Pancreas (tissue), 10 donors: ENCODE results near the gene IGFN1. TPM values are rescaled to one million over a fixed set of nuclear protein-coding genes. Genes with fewer than 3 reads are reported as not detected.

ENCODE experiments used
- ATAC-seq, 4 donors: fragments of 200-7000 bp; cut with Tn5 transposase; one replicate each; pipeline versions ENCODE4 v1.8.0 to v1.9.1; 2020; ENCODE audit warnings: mild to moderate bottlenecking in 4 of 4, moderate library complexity in 4 of 4
- DNase-seq, 6 donors: peaks; one replicate each; pipeline ENCODE4 v3.0.0-alpha.2; 2020
- FAIRE-seq: peaks from 2 replicates; lab custom pipeline; 2012; peaks lifted over from hg19 to GRCh38; lab: Jason Lieb, UNC
- H3K27ac ChIP-seq, 4 donors: fragments of 200-600 bp; sonication (generic); 1 replicate in 3 of 4; 2 replicates in 1 of 4; pipeline versions ENCODE4 v1.5.0 to v1.8.0; 2020
- H3K27me3 ChIP-seq, 4 donors: fragments of 200-600 bp; one replicate each; pipeline ENCODE4 v1.8.0; 2021
- H3K36me3 ChIP-seq, 3 donors: fragments of 200-600 bp; sonication (generic) in 1 of 3; one replicate each; pipeline versions ENCODE4 v1.5.0 to v1.8.0; 2020 to 2021
- H3K4me1 ChIP-seq, 3 donors: fragments of 200-600 bp; one replicate each; pipeline ENCODE4 v1.8.0; 2021
- H3K4me3 ChIP-seq, 4 donors: fragments of 200-600 bp; sonication (generic) in 2 of 4; one replicate each; pipeline versions ENCODE4 v1.5.0 to v1.8.0; 2020 to 2021
- H3K9me3 ChIP-seq, 4 donors: fragments of 200-600 bp; one replicate each; pipeline ENCODE4 v1.8.0; 2021
- whole genome bisulfite sequencing, 2 donors: extraction: QIAGEN DNeasy Blood & Tissue Kit; methylation state at CpG; one replicate each; pipeline ENCODE4 v1.1.7; 2013; 5-methylcytosine and 5-hydroxymethylcytosine counted together
- intact Hi-C, 3 donors: fragments of 100-400 bp; cut with DNase I; formaldehyde crosslinking; loops; one replicate each; pipeline versions ENCODE4 v1.11.1 to v1.14.2; 2022
- polyA plus RNA-seq, 2 donors: library from polyadenylated mRNA; stranded (reverse); fragments of 200-250 nt; gene quantifications; one replicate each; pipeline ENCODE4 v1.2.3, GENCODE V29; 2013
- total RNA-seq, 6 donors: library from RNA; stranded (reverse); fragmentation: NEBNext Ultra II Directional in 4 of 6; extraction: Animal tissue kit (Norgen Biotek cat#: 25700) in 4 of 6; gene quantifications; one replicate each; pipeline versions ENCODE4 v1.2.1 to v1.2.4, GENCODE V29; 2021 to 2023
- TF ChIP-seq, protein P1 (sequence below), 4 donors: fragments of 200-600 bp; sonication (generic) in 3 of 4; IDR thresholded peaks; one replicate each; pipeline versions ENCODE4 v1.5.0 to v1.8.0; 2021; ENCODE audit warnings: antibody characterized with exemption in 4 of 4
- donor health status: healthy with polysubstance abuse.
- donor health status: DM: no; HTN: no; CAD: no; lungs with moderate emphysema.
- donor health status: DM: no; HTN: no; CAD: no.
- donor health status: control.
- donor health status: control.
- donor health status: Bipolar disorder and iron deficiency.
- donor health status: DM: yes; HTN: yes; CAD: no.
- donor health status: DM: no; HTN: no; CAD: no.
- donor health status: DM: no; HTN: no; CAD: no.
- donor health status: DM: yes; HTN: yes; CAD: no.

The IGFN1 gene
- total and polyA plus RNA-seq, 8 donors, result 4.1 to 48.4 (median 14.6) TPM

DNA sequence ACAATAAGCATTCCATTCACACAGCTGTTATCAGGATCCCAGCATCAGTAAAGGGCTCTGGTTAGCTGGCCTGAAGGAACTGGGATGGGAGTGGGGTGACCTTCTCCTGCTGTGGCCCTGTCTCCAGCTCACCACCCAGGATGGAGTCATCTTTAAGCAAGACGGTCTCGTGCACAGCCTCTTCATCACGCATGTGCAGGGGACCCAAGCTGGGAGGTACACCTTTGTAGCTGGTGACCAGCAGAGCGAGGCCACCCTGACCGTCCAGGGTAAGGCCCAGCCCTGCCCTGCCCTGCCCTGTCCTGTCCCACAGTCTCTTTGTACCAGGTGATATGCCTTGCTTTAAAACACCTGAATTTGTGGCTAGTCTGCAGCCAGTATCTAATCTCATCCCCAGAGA is 24.3 kb downstream of the IGFN1 start:
- no peaks in the 10 kb centered on the region for H3K9me3 ChIP-seq
- H3K27ac ChIP-seq, result no peak overlapping the region
- FAIRE-seq (no peak), DNase-seq (peak in 1 of 6 donors; percentile 35), ATAC-seq (no peak)
- H3K4me3 ChIP-seq, result no peak overlapping the region
- peaks cover 0 to 5% (median 0%) of the 10 kb centered on the region in 3 donors for H3K36me3 ChIP-seq
- TF ChIP-seq, protein P1, sequence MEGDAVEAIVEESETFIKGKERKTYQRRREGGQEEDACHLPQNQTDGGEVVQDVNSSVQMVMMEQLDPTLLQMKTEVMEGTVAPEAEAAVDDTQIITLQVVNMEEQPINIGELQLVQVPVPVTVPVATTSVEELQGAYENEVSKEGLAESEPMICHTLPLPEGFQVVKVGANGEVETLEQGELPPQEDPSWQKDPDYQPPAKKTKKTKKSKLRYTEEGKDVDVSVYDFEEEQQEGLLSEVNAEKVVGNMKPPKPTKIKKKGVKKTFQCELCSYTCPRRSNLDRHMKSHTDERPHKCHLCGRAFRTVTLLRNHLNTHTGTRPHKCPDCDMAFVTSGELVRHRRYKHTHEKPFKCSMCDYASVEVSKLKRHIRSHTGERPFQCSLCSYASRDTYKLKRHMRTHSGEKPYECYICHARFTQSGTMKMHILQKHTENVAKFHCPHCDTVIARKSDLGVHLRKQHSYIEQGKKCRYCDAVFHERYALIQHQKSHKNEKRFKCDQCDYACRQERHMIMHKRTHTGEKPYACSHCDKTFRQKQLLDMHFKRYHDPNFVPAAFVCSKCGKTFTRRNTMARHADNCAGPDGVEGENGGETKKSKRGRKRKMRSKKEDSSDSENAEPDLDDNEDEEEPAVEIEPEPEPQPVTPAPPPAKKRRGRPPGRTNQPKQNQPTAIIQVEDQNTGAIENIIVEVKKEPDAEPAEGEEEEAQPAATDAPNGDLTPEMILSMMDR (IDR thresholded peaks at IDR 0.05), result no peak
- intact Hi-C loops, result loop anchor here in 1 of 3 donors (5.0 kb wide), 1 partner anchor 68 kb away; no protein-coding TSS in a partner anchor
- WGBS, 2 donors, result 74 to 85% methylated on average over 5 of the region's 5 CpGs
- no peaks in the 10 kb centered on the region for H3K27me3 ChIP-seq
- no peaks in the 10 kb centered on the region for H3K4me1 ChIP-seq

DNA sequence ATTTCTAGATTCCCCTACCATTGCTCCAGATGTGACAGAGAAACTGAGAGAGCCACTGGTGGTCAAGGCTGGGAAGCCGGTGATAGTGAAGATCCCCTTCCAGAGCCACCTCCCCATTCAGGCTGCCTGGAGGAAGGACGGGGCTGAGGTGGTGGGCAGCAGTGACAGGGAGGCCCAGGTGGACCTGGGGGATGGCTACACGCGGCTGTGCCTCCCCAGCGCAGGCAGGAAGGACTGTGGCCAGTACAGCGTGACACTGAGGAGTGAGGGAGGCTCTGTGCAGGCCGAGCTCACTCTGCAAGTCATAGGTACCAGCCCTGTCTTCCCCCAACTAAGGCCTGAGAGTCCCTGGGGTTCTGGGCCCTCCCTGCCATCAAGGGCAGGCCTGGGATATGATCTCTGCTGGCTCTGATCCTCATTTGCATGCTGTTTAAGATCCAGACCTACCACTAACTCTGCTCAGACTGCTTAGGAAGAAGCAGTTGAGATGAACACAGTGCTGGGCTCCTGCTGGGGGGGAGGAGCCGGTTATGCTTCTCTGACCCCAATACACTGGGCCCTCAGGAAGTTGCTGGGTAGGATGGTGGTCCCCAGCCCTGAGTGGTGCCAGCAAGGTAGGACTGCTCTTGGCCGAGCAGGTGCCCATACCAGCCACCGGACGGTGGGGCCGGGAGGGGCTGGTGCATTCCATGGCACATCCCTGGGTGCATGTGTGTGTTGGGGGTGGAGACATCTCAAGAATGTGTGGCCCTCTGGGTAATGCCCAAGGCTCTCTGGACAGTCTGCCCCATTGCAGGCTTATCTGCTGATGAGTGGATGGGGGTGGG is 25.1 kb downstream of the IGFN1 start:
- Histone ChIP-seq H3K27me3 (no peaks in the 10 kb centered on the region), H3K4me3 (no peak overlapping the region), H3K9me3 (no peaks in the 10 kb centered on the region), H3K4me1 (no peaks in the 10 kb centered on the region), H3K27ac (no peak overlapping the region), H3K36me3 (peaks cover 0 to 5% (median 0%) of the 10 kb centered on the region in 3 donors)
- DNase-seq (peak in 1 of 6 donors; percentile 44), FAIRE-seq (no peak), ATAC-seq (no peak)
- intact Hi-C loops, result loop anchor here in 1 of 3 donors (5.0 kb wide), 1 partner anchor 68 kb away; no protein-coding TSS in a partner anchor
- TF ChIP-seq, protein P1 (IDR thresholded peaks at IDR 0.05), result no peak
- 87 to 96% methylated on average over 12 of the region's 12 CpGs for WGBS, 2 donors

DNA sequence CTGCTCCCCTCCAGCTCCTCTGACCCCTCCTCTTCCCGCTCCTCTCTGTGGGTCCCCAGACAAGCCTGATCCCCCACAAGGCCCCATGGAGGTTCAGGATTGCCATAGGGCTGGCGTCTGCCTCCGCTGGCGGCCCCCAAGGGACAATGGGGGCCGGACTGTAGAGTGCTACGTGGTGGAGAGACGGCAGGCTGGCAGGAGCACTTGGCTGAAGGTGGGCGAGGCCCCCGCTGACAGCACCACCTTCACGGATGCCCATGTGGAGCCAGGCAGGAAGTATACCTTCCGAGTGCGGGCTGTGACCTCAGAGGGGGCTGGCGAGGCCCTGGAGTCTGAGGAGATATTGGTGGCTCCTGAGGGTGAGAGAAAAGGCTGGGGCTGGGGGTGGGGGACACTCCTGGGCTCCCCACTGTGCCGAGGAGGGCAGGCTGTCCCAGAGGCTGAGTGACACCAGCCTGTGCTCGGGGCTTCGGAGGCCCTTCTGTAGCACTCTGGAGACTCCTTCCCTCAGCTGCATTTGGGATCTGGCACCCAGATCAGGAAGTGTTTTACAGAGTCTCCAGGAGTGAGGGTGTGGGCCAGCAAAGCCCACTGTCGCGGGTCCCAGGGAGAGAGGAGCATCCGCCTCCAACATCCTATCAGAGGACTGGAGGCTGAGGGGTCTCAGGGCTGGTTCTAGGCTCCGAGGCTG is 25.9 kb downstream of the IGFN1 start:
- intact Hi-C loops, result loop anchor here in 1 of 3 donors (5.0 kb wide), 1 partner anchor 69 kb away; no protein-coding TSS in a partner anchor
- ATAC-seq (no peak), FAIRE-seq (no peak), DNase-seq (peak in 2 of 6 donors; percentile 6 to 38)
- 84 to 86% methylated on average over 19 to 20 of the region's 20 CpGs for WGBS, 2 donors
- H3K27ac ChIP-seq, result no peak overlapping the region
- peaks cover 0 to 5% (median 0%) of the 10 kb centered on the region in 3 donors for H3K36me3 ChIP-seq
- TF ChIP-seq, protein P1 (IDR thresholded peaks at IDR 0.05), result no peak
- H3K4me1 ChIP-seq, result no peaks in the 10 kb centered on the region
- no peaks in the 10 kb centered on the region for H3K9me3 ChIP-seq
- H3K27me3 ChIP-seq, result no peaks in the 10 kb centered on the region
- H3K4me3 ChIP-seq, result no peak overlapping the region

DNA sequence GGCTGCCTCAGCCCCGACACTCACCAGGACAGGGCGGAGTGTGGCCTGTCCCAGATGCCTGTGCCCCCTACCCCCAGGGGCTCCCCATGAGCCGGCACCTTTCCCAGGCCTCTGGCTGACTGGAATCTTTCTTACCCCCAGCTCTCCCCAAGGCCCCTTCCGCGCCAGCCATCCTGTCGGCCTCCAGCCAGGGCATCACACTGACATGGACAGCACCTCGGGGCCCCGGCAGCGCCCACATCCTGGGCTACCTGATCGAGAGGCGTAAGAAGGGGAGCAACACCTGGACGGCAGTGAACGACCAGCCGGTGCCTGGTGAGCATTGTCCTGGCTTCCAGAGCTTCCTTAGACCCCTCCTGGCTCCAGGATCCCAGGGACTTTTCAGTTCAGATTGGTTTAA is 26.5 kb downstream of the IGFN1 start:
- DNase-seq (peak in 2 of 6 donors; percentile 5 to 56), FAIRE-seq (no peak), ATAC-seq (no peak)
- Histone ChIP-seq H3K27me3 (no peaks in the 10 kb centered on the region), H3K4me3 (no peak overlapping the region), H3K27ac (no peak overlapping the region), H3K9me3 (no peaks in the 10 kb centered on the region), H3K36me3 (peaks cover 0 to 5% (median 0%) of the 10 kb centered on the region in 3 donors), H3K4me1 (no peaks in the 10 kb centered on the region)
- TF ChIP-seq, protein P1 (IDR thresholded peaks at IDR 0.05), result no peak
- 89 to 91% methylated on average over 14 of the region's 14 CpGs for WGBS, 2 donors
- intact Hi-C loops, result loop anchor here in 1 of 3 donors (5.0 kb wide), 1 partner anchor 70 kb away; no protein-coding TSS in a partner anchor
